ENCODE results near the gene PYGM.

The PYGM gene

GRCh38 chr11:64734811-64735724 lies 24.7 kb downstream of the PYGM start:
- H2AFZ ChIP-seq (ENCODE audit: low read depth, low read length, severe bottlenecking) = no peak overlapping the region

GRCh38 chr11:64731601-64732000 lies 28.2 kb downstream of the PYGM start:
- no peak overlapping the region for H3K9ac ChIP-seq (ENCODE audit: low read length)
- H3K36me3 ChIP-seq (ENCODE audit: low read length) = no peaks in the 10 kb centered on the region
- no peak overlapping the region for H2AFZ ChIP-seq (ENCODE audit: low read depth, low read length, severe bottlenecking)
- no peak overlapping the region for H3K27ac ChIP-seq (ENCODE audit: low read depth, low read length)
- H4K20me1 ChIP-seq (ENCODE audit: low read depth, low read length) = no peaks in the 10 kb centered on the region
- no peaks in the 10 kb centered on the region for H3K79me2 ChIP-seq (ENCODE audit: insufficient read depth, low read length)
- no peak for TF ChIP-seq EZH2phosphoT487 (conservative IDR thresholded peaks at IDR 0.05; ENCODE audit: low read length)
- TF ChIP-seq CTCF (IDR thresholded peaks at IDR 0.05; ENCODE audit: insufficient read depth, low read length, poor library complexity, severe bottlenecking) = no peak
- H3F3A ChIP-seq (ENCODE audit: insufficient read depth) = no peaks in the 10 kb centered on the region
- no peaks in the 10 kb centered on the region for H3K27me3 ChIP-seq (ENCODE audit: low read length)
- H3K9me3 ChIP-seq (ENCODE audit: insufficient read depth, low read length) = no peaks in the 10 kb centered on the region
- H3K4me3 ChIP-seq (ENCODE audit: insufficient read depth, low read length, poor library complexity, severe bottlenecking) = no peak overlapping the region
- no peak overlapping the region for H3K4me2 ChIP-seq (ENCODE audit: low read depth, low read length, poor library complexity, severe bottlenecking)
- no peaks in the 10 kb centered on the region for H3K9me2 ChIP-seq (replicated peaks; ENCODE audit: insufficient read depth, low read length)

More at GRCh38 chr11:64734811-64735724, 24.7 kb downstream of the PYGM start:
- H3K79me2 ChIP-seq (ENCODE audit: insufficient read depth, low read length) = no peaks in the 10 kb centered on the region
- no peak overlapping the region for H3K4me3 ChIP-seq (ENCODE audit: insufficient read depth, low read length, poor library complexity, severe bottlenecking)
- no peak overlapping the region for H3K9ac ChIP-seq (ENCODE audit: low read length)
- H3F3A ChIP-seq (ENCODE audit: insufficient read depth) = no peaks in the 10 kb centered on the region
- H3K9me3 ChIP-seq (ENCODE audit: insufficient read depth, low read length) = no peaks in the 10 kb centered on the region
- no peak for TF ChIP-seq CTCF (IDR thresholded peaks at IDR 0.05; ENCODE audit: insufficient read depth, low read length, poor library complexity, severe bottlenecking)
- no peak for TF ChIP-seq EZH2phosphoT487 (conservative IDR thresholded peaks at IDR 0.05; ENCODE audit: low read length)
- no peaks in the 10 kb centered on the region for H3K9me2 ChIP-seq (replicated peaks; ENCODE audit: insufficient read depth, low read length)
- H3K27ac ChIP-seq (ENCODE audit: low read depth, low read length) = no peak overlapping the region
- H3K36me3 ChIP-seq (ENCODE audit: low read length) = no peaks in the 10 kb centered on the region
- no peaks in the 10 kb centered on the region for H3K27me3 ChIP-seq (ENCODE audit: low read length)
- no peak overlapping the region for H3K4me2 ChIP-seq (ENCODE audit: low read depth, low read length, poor library complexity, severe bottlenecking)
- no peaks in the 10 kb centered on the region for H4K20me1 ChIP-seq (ENCODE audit: low read depth, low read length)

GRCh38 chr11:64729851-64730382 lies 29.9 kb downstream of the PYGM start:
- Histone ChIP-seq H3F3A (ENCODE audit: insufficient read depth) (no peaks in the 10 kb centered on the region), H3K27me3 (ENCODE audit: low read length) (no peaks in the 10 kb centered on the region), H4K20me1 (ENCODE audit: low read depth, low read length) (no peaks in the 10 kb centered on the region), H3K4me3 (ENCODE audit: insufficient read depth, low read length, poor library complexity, severe bottlenecking) (no peak overlapping the region), H3K4me2 (ENCODE audit: low read depth, low read length, poor library complexity, severe bottlenecking) (no peak overlapping the region), H2AFZ (ENCODE audit: low read depth, low read length, severe bottlenecking) (no peak overlapping the region), H3K79me2 (ENCODE audit: insufficient read depth, low read length) (no peaks in the 10 kb centered on the region), H3K27ac (ENCODE audit: low read depth, low read length) (no peak overlapping the region), H3K9ac (ENCODE audit: low read length) (no peak overlapping the region), H3K9me3 (ENCODE audit: insufficient read depth, low read length) (no peaks in the 10 kb centered on the region), H3K36me3 (ENCODE audit: low read length) (no peaks in the 10 kb centered on the region), H3K9me2 (replicated peaks; ENCODE audit: insufficient read depth, low read length) (no peaks in the 10 kb centered on the region)
- TF ChIP-seq EZH2phosphoT487 (conservative IDR thresholded peaks at IDR 0.05; ENCODE audit: low read length) (no peak), CTCF (IDR thresholded peaks at IDR 0.05; ENCODE audit: insufficient read depth, low read length, poor library complexity, severe bottlenecking) (no peak)
